Measurements from ENCODE around the gene ANKK1.

- TF ChIP-seq POLR2A (IDR thresholded peaks at IDR 0.05; ENCODE audit: low read depth, low read length) (no peak), POLR2AphosphoS5 (IDR thresholded peaks at IDR 0.05; ENCODE audit: low read depth, low read length) (no peak), TAF1 (IDR thresholded peaks at IDR 0.05; ENCODE audit: borderline replicate concordance, low read depth, low read length) (no peak)
Observed at GRCh38 chr11:113436672-113437252, 49.2 kb downstream of the ANKK1 start.
